ENCODE data around the gene GHRH.

- TF ChIP-seq CTCF (IDR thresholded peaks at IDR 0.05) = no peak
- TF ChIP-seq POLR2A (IDR thresholded peaks at IDR 0.05) = no peak
Observed at GRCh38 chr20:37254114-37254878, 7.3 kb downstream of the GHRH start.

All from thyroid gland (tissue), 4 donors.